ENCODE results near the gene CRTAP.

DNA sequence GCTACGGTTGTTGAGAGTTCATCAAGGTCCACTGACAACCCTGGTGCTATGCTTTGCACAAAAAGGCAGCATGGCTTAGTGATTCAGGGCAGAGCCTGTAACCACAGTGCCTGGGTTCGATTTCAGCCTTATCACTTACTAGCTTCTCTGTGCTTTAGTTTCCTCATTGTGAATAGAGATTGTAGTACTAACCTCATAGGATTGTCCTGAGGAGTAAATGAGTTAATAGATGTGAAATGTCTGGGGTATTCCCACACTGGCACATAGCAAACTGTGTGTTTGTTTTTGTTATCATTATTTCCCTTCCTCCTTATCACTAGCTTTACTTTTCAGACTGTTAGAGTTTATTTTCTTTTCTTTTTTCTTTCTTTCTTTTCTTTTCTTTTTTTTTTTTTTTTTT, 16.3 kb downstream of the CRTAP start:
- TF ChIP-seq, protein P1, sequence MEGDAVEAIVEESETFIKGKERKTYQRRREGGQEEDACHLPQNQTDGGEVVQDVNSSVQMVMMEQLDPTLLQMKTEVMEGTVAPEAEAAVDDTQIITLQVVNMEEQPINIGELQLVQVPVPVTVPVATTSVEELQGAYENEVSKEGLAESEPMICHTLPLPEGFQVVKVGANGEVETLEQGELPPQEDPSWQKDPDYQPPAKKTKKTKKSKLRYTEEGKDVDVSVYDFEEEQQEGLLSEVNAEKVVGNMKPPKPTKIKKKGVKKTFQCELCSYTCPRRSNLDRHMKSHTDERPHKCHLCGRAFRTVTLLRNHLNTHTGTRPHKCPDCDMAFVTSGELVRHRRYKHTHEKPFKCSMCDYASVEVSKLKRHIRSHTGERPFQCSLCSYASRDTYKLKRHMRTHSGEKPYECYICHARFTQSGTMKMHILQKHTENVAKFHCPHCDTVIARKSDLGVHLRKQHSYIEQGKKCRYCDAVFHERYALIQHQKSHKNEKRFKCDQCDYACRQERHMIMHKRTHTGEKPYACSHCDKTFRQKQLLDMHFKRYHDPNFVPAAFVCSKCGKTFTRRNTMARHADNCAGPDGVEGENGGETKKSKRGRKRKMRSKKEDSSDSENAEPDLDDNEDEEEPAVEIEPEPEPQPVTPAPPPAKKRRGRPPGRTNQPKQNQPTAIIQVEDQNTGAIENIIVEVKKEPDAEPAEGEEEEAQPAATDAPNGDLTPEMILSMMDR (IDR thresholded peaks at IDR 0.05; ENCODE audit: insufficient read depth, low read length): no peak
- TF ChIP-seq, protein P2, sequence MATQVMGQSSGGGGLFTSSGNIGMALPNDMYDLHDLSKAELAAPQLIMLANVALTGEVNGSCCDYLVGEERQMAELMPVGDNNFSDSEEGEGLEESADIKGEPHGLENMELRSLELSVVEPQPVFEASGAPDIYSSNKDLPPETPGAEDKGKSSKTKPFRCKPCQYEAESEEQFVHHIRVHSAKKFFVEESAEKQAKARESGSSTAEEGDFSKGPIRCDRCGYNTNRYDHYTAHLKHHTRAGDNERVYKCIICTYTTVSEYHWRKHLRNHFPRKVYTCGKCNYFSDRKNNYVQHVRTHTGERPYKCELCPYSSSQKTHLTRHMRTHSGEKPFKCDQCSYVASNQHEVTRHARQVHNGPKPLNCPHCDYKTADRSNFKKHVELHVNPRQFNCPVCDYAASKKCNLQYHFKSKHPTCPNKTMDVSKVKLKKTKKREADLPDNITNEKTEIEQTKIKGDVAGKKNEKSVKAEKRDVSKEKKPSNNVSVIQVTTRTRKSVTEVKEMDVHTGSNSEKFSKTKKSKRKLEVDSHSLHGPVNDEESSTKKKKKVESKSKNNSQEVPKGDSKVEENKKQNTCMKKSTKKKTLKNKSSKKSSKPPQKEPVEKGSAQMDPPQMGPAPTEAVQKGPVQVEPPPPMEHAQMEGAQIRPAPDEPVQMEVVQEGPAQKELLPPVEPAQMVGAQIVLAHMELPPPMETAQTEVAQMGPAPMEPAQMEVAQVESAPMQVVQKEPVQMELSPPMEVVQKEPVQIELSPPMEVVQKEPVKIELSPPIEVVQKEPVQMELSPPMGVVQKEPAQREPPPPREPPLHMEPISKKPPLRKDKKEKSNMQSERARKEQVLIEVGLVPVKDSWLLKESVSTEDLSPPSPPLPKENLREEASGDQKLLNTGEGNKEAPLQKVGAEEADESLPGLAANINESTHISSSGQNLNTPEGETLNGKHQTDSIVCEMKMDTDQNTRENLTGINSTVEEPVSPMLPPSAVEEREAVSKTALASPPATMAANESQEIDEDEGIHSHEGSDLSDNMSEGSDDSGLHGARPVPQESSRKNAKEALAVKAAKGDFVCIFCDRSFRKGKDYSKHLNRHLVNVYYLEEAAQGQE (IDR thresholded peaks at IDR 0.05; ENCODE audit: insufficient replicate concordance, low read depth): no peak
- TF ChIP-seq POLR2AphosphoS5 (IDR thresholded peaks at IDR 0.05; ENCODE audit: low read depth) (no peak), GABPA (IDR thresholded peaks at IDR 0.05; ENCODE audit: low read depth) (no peak), SPI1 (IDR thresholded peaks at IDR 0.05; ENCODE audit: borderline replicate concordance, low read depth) (no peak)
